Tibial artery (tissue), 4 donors: ENCODE data around the gene ABHD14A.
A peak's percentile ranks its signal among the peaks of the same experiment; 100 is the strongest.
"Not testable (repeated sequence)": the region's sequence is repeated elsewhere in the genome, so short reads cannot be mapped to it uniquely, and the experiment has no call there.

Source experiments
- DNase-seq, 2 donors: peaks; one replicate each; pipeline ENCODE4 v3.0.0-alpha.2; 2019
- H3K27ac ChIP-seq, 2 donors: fragments of 200-600 bp; sonication (generic) in 1 of 2; 1 replicate in 1 of 2; 2 replicates in 1 of 2; pipeline ENCODE4 v1.5.1; 2018 to 2019; ENCODE audit warnings: mild to moderate bottlenecking in 1 of 2
- H3K27me3 ChIP-seq, 2 donors: fragments of 200-600 bp; sonication (generic) in 1 of 2; one replicate each; pipeline versions ENCODE4 v1.5.1 to v1.6.0; 2016 to 2019
- H3K36me3 ChIP-seq, 3 donors: fragments of 200-600 bp; sonication (generic) in 2 of 3; one replicate each; pipeline ENCODE4 v1.5.1; 2016 to 2019; ENCODE audit warnings: mild to moderate bottlenecking in 2 of 3
- H3K4me1 ChIP-seq, 4 donors: fragments of 200-600 bp; sonication (generic) in 2 of 4; 1 replicate in 3 of 4; 2 replicates in 1 of 4; pipeline ENCODE4 v1.5.1; 2016 to 2019
- H3K4me3 ChIP-seq, 2 donors: fragments of 200-600 bp; sonication (generic) in 1 of 2; 1 replicate in 1 of 2; 2 replicates in 1 of 2; pipeline ENCODE4 v1.5.1; 2018 to 2019; ENCODE audit warnings: mild to moderate bottlenecking in 2 of 2
- H3K9me3 ChIP-seq, 3 donors: fragments of 200-600 bp; sonication (generic) in 1 of 3; one replicate each; pipeline ENCODE4 v1.5.1; 2016 to 2019
- CTCF ChIP-seq, 2 experiments: fragments of 200-600 bp in 1 of 2; fragments of 450-650 bp in 1 of 2; IDR thresholded peaks; one replicate each; pipeline ENCODE4 v1.5.1; 2017 to 2019; ENCODE audit warnings: antibody characterized with exemption in 2 of 2, mild to moderate bottlenecking in 1 of 2, moderate library complexity in 1 of 2
- intact Hi-C: fragments of 100-400 bp; cut with DNase I; formaldehyde crosslinking; loops from one replicate; pipeline ENCODE4 v1.15.0; 2023; ENCODE audit warnings: low total_unique reads

ABHD14A gene

GRCh38 chr3:51974963-51975851 lies at the start of gene ABHD14A:
Gene ABHD14A (plus strand): TSS chr3:51975064. CDS start chr3:51975136, 72 bp downstream.
- H3K4me3 ChIP-seq, result peak within 1 kb of the TSS; percentile 70 to 84
- intact Hi-C loops, result loop anchor here (10.0 kb wide), 1 partner anchor 1630 kb away; the partner anchor contains the start of genes RASSF1 and ZMYND10
- H3K9me3 ChIP-seq, result no peaks in the 10 kb centered on the region
- no peak for TF ChIP-seq CTCF (IDR thresholded peaks at IDR 0.05)
- DNase-seq, result peak; percentile 56 to 86
- H3K4me1 ChIP-seq, result peaks cover 0 to 39% (median 22%) of the 10 kb centered on the region in 4 donors
- no peaks in the 10 kb centered on the region for H3K36me3 ChIP-seq
- no peaks in the 10 kb centered on the region for H3K27me3 ChIP-seq
- H3K27ac ChIP-seq, result peak within 1 kb of the TSS; percentile 95 to 97

- Histone ChIP-seq H3K4me1 (no peaks in the 10 kb centered on the region), H3K4me3 (no peak overlapping the region), H3K9me3 (no peaks in the 10 kb centered on the region), H3K27me3 (no peaks in the 10 kb centered on the region), H3K36me3 (peaks cover 0 to 13% (median 1%) of the 10 kb centered on the region in 3 donors), H3K27ac (no peak overlapping the region)
- intact Hi-C loops, result no loop called here
- no peak for TF ChIP-seq CTCF (IDR thresholded peaks at IDR 0.05)
- no peak for DNase-seq
Observed at GRCh38 chr3:51927061-51927977, 47.5 kb upstream of the ABHD14A start.

GRCh38 chr3:51928438-51928837 lies 46.4 kb upstream of the ABHD14A start:
- no peak for TF ChIP-seq CTCF (IDR thresholded peaks at IDR 0.05)
- H3K9me3 ChIP-seq, result no peaks in the 10 kb centered on the region
- no peaks in the 10 kb centered on the region for H3K27me3 ChIP-seq
- no peak for DNase-seq
- H3K4me1 ChIP-seq, result no peaks in the 10 kb centered on the region
- H3K36me3 ChIP-seq, result peaks cover 3 to 24% (median 13%) of the 10 kb centered on the region in 3 donors
- H3K4me3 ChIP-seq, result no peak overlapping the region
- intact Hi-C loops, result no loop called here
- H3K27ac ChIP-seq, result no peak overlapping the region

GRCh38 chr3:51928981-51929380 lies 45.9 kb upstream of the ABHD14A start:
- H3K4me3 ChIP-seq, DNase-seq, H3K9me3 ChIP-seq, intact Hi-C loops, H3K27me3 ChIP-seq, H3K4me1 ChIP-seq, H3K27ac ChIP-seq: not testable (repeated sequence)
- H3K36me3 ChIP-seq, result peaks cover 5 to 29% (median 18%) of the 10 kb centered on the region in 3 donors

- Histone ChIP-seq H3K27me3 (no peaks in the 10 kb centered on the region), H3K36me3 (peaks cover 11 to 35% (median 23%) of the 10 kb centered on the region in 3 donors), H3K4me1 (no peaks in the 10 kb centered on the region), H3K9me3 (no peaks in the 10 kb centered on the region), H3K27ac (no peak overlapping the region), H3K4me3 (no peak overlapping the region)
- no peak for TF ChIP-seq CTCF (IDR thresholded peaks at IDR 0.05)
- intact Hi-C loops, result no loop called here
- no peak for DNase-seq
Observed at GRCh38 chr3:51929420-51930003, 45.4 kb upstream of the ABHD14A start.
